Activated T-cell treated with anti-CD3 and anti-CD28 coated beads, Interleukin-2, amount 50 U/mL, for 24 hours (primary cell): Measurements from ENCODE around the gene TIMM23B.
"Not testable (repeated sequence)": the region's sequence is repeated elsewhere in the genome, so short reads cannot be mapped to it uniquely, and the experiment has no call there.

Source experiments
- DNase-seq: peaks from one replicate; pipeline ENCODE4 v3.0.0-alpha.2; 2020
- H3K27ac Mint-ChIP-seq: 2 replicates; pipeline ENCODE4 v1.8.0; 2020; ENCODE audit warnings: mild to moderate bottlenecking, mixed read lengths
- H3K27me3 Mint-ChIP-seq: 2 replicates; pipeline ENCODE4 v1.8.0; 2020; ENCODE audit warnings: mixed read lengths
- H3K36me3 Mint-ChIP-seq: 2 replicates; pipeline ENCODE4 v1.8.0; 2020; ENCODE audit warnings: low read depth, mixed read lengths
- H3K4me1 Mint-ChIP-seq: 2 replicates; pipeline ENCODE4 v1.8.0; 2020; ENCODE audit warnings: low read depth, mixed read lengths
- H3K4me3 Mint-ChIP-seq: 2 replicates; pipeline ENCODE4 v1.8.0; 2020; ENCODE audit warnings: mild to moderate bottlenecking, moderate library complexity, mixed read lengths
- H3K9me3 Mint-ChIP-seq: 2 replicates; pipeline ENCODE4 v1.8.0; 2020; ENCODE audit warnings: mixed read lengths

The TIMM23B gene

GRCh38 chr10:49941447-49942338 is at the start of gene TIMM23B, which contains the start of gene PARG:
Gene TIMM23B, plus strand, starts transcription at chr10:49942053. Its CDS starts 142 bp downstream, at chr10:49942195.
Gene PARG, minus strand, starts transcription at chr10:49942027. Its CDS starts 302 bp downstream, at chr10:49941725.
- Mint-ChIP-seq H3K4me1 (peaks cover 37% of the 10 kb centered on the region), H3K36me3 (peaks cover 47% of the 10 kb centered on the region)
- peak; percentile 87 for DNase-seq

GRCh38 chr10:49899999-49900398 is 41.9 kb upstream of the TIMM23B start:
- peaks cover 41% of the 10 kb centered on the region for H3K36me3 Mint-ChIP-seq
- H3K4me3 Mint-ChIP-seq, H3K27me3 Mint-ChIP-seq, H3K9me3 Mint-ChIP-seq, DNase-seq, H3K4me1 Mint-ChIP-seq, H3K27ac Mint-ChIP-seq: not testable (repeated sequence)

More at GRCh38 chr10:49941447-49942338, at the start of gene TIMM23B, which contains the start of gene PARG:
- Mint-ChIP-seq H3K4me3 (peak within 1 kb of the TSS; percentile 99), H3K27ac (peak within 1 kb of the TSS; percentile 97)
- H3K9me3 Mint-ChIP-seq, H3K27me3 Mint-ChIP-seq: not testable (repeated sequence)

GRCh38 chr10:49900406-49900805 is 41.4 kb upstream of the TIMM23B start:
- H3K9me3 Mint-ChIP-seq, H3K4me3 Mint-ChIP-seq, H3K27me3 Mint-ChIP-seq, DNase-seq, H3K27ac Mint-ChIP-seq, H3K4me1 Mint-ChIP-seq: not testable (repeated sequence)
- H3K36me3 Mint-ChIP-seq, result peaks cover 38% of the 10 kb centered on the region

GRCh38 chr10:49903829-49904228 is 38.0 kb upstream of the TIMM23B start:
- not testable (repeated sequence) for H3K27ac Mint-ChIP-seq, DNase-seq, H3K4me3 Mint-ChIP-seq, H3K4me1 Mint-ChIP-seq, H3K27me3 Mint-ChIP-seq, H3K9me3 Mint-ChIP-seq
- H3K36me3 Mint-ChIP-seq, result peaks cover 30% of the 10 kb centered on the region

GRCh38 chr10:49908290-49909080 is 33.4 kb upstream of the TIMM23B start:
- not testable (repeated sequence) for H3K4me1 Mint-ChIP-seq

GRCh38 chr10:49910295-49910694 is 31.6 kb upstream of the TIMM23B start:
- H3K27ac Mint-ChIP-seq, H3K4me1 Mint-ChIP-seq, H3K4me3 Mint-ChIP-seq, H3K27me3 Mint-ChIP-seq, DNase-seq, H3K9me3 Mint-ChIP-seq: not testable (repeated sequence)
- peaks cover 34% of the 10 kb centered on the region for H3K36me3 Mint-ChIP-seq

More at GRCh38 chr10:49908290-49909080, 33.4 kb upstream of the TIMM23B start:
- not testable (repeated sequence) for H3K9me3 Mint-ChIP-seq, DNase-seq, H3K27me3 Mint-ChIP-seq, H3K27ac Mint-ChIP-seq, H3K4me3 Mint-ChIP-seq
- peaks cover 27% of the 10 kb centered on the region for H3K36me3 Mint-ChIP-seq

- H3K9me3 Mint-ChIP-seq, H3K4me3 Mint-ChIP-seq, H3K27me3 Mint-ChIP-seq, H3K27ac Mint-ChIP-seq, H3K4me1 Mint-ChIP-seq, DNase-seq: not testable (repeated sequence)
- peaks cover 49% of the 10 kb centered on the region for H3K36me3 Mint-ChIP-seq
Observed at GRCh38 chr10:49916451-49916850, 25.4 kb upstream of the TIMM23B start.

GRCh38 chr10:49917927-49918326 is 23.9 kb upstream of the TIMM23B start:
- not testable (repeated sequence) for H3K27ac Mint-ChIP-seq, H3K4me1 Mint-ChIP-seq, DNase-seq, H3K27me3 Mint-ChIP-seq, H3K9me3 Mint-ChIP-seq, H3K4me3 Mint-ChIP-seq
- H3K36me3 Mint-ChIP-seq, result peaks cover 55% of the 10 kb centered on the region

GRCh38 chr10:49922041-49922440 is 19.8 kb upstream of the TIMM23B start:
- H3K4me1 Mint-ChIP-seq, H3K27me3 Mint-ChIP-seq, DNase-seq, H3K27ac Mint-ChIP-seq, H3K4me3 Mint-ChIP-seq, H3K9me3 Mint-ChIP-seq: not testable (repeated sequence)
- H3K36me3 Mint-ChIP-seq, result peaks cover 47% of the 10 kb centered on the region

GRCh38 chr10:49923572-49923971 is 18.3 kb upstream of the TIMM23B start:
- not testable (repeated sequence) for H3K4me3 Mint-ChIP-seq, DNase-seq, H3K27ac Mint-ChIP-seq, H3K4me1 Mint-ChIP-seq, H3K9me3 Mint-ChIP-seq, H3K27me3 Mint-ChIP-seq
- peaks cover 50% of the 10 kb centered on the region for H3K36me3 Mint-ChIP-seq

- H3K9me3 Mint-ChIP-seq, H3K27ac Mint-ChIP-seq, DNase-seq: not testable (repeated sequence)
Observed at GRCh38 chr10:49931276-49931675, 10.6 kb upstream of the TIMM23B start.

GRCh38 chr10:49931959-49932728 is 9.7 kb upstream of the TIMM23B start:
- not testable (repeated sequence) for H3K9me3 Mint-ChIP-seq, H3K4me3 Mint-ChIP-seq, H3K4me1 Mint-ChIP-seq, H3K27ac Mint-ChIP-seq, H3K27me3 Mint-ChIP-seq, DNase-seq
- peaks cover 36% of the 10 kb centered on the region for H3K36me3 Mint-ChIP-seq

More at GRCh38 chr10:49931276-49931675, 10.6 kb upstream of the TIMM23B start:
- not testable (repeated sequence) for H3K4me1 Mint-ChIP-seq, H3K4me3 Mint-ChIP-seq, H3K27me3 Mint-ChIP-seq
- H3K36me3 Mint-ChIP-seq, result peaks cover 44% of the 10 kb centered on the region

GRCh38 chr10:49942339-49942705 is 469 bp downstream of the TIMM23B start:
- Mint-ChIP-seq H3K4me3 (peak overlapping the region; percentile 99), H3K27ac (peak overlapping the region; percentile 97), H3K36me3 (peaks cover 52% of the 10 kb centered on the region), H3K4me1 (peaks cover 39% of the 10 kb centered on the region)
- H3K27me3 Mint-ChIP-seq, H3K9me3 Mint-ChIP-seq, DNase-seq: not testable (repeated sequence)

GRCh38 chr10:49943607-49944006 is 1.8 kb downstream of the TIMM23B start:
- peaks cover 56% of the 10 kb centered on the region for H3K36me3 Mint-ChIP-seq
- H3K27me3 Mint-ChIP-seq, DNase-seq, H3K9me3 Mint-ChIP-seq: not testable (repeated sequence)
- H3K4me3 Mint-ChIP-seq, result peak overlapping the region; percentile 99
- H3K27ac Mint-ChIP-seq, result peak overlapping the region; percentile 80
- peaks cover 33% of the 10 kb centered on the region for H3K4me1 Mint-ChIP-seq
